Kidney (tissue), 14 donors: ENCODE data around the gene TUBAL3. TPM values are rescaled to one million over a fixed set of nuclear protein-coding genes. Genes with fewer than 3 reads are reported as not detected.

Source experiments
- DNase-seq, 5 donors: peaks; one replicate each; pipeline ENCODE4 v3.0.0-alpha.2; 2013 to 2020
- FAIRE-seq: peaks from 2 replicates; lab custom pipeline; 2012; peaks lifted over from hg19 to GRCh38; lab: Jason Lieb, UNC
- H3K27ac ChIP-seq, 2 donors: one replicate each; pipeline ENCODE4 v1.7.0; 2013; ENCODE audit warnings: low read depth in 2 of 2, low read length in 2 of 2, inconsistent platforms in 1 of 2
- H3K27me3 ChIP-seq: one replicate; pipeline ENCODE4 v1.7.1; 2013; ENCODE audit warnings: low read length, inconsistent platforms; ENCODE audit not compliant: control insufficient read depth, insufficient read depth
- H3K36me3 ChIP-seq, 3 donors: one replicate each; pipeline versions ENCODE4 v1.7.0 to v1.7.1; 2013; ENCODE audit warnings: low read length in 3 of 3, control low read depth in 1 of 3, inconsistent platforms in 1 of 3; ENCODE audit not compliant: insufficient read depth in 3 of 3, control insufficient read depth in 2 of 3
- H3K4me1 ChIP-seq, 3 donors: one replicate each; pipeline versions ENCODE4 v1.7.0 to v1.7.1; 2013; ENCODE audit warnings: low read length in 3 of 3, inconsistent platforms in 1 of 3, low read depth in 1 of 3; ENCODE audit not compliant: control insufficient read depth in 2 of 3, insufficient read depth in 2 of 3
- H3K4me3 ChIP-seq, 3 donors: one replicate each; pipeline versions ENCODE4 v1.7.0 to v1.8.1; 2013; ENCODE audit warnings: low read length in 3 of 3, control low read depth in 1 of 3, inconsistent platforms in 1 of 3
- H3K9ac ChIP-seq, 3 donors: one replicate each; pipeline versions ENCODE4 v1.7.0 to v1.7.1; 2013; ENCODE audit warnings: low read length in 3 of 3, control low read depth in 1 of 3, inconsistent platforms in 1 of 3
- H3K9me3 ChIP-seq, 3 donors: one replicate each; pipeline versions ENCODE4 v1.7.0 to v1.7.1; 2013; ENCODE audit warnings: low read length in 3 of 3, control low read depth in 1 of 3, inconsistent platforms in 1 of 3; ENCODE audit not compliant: control insufficient read depth in 2 of 3, insufficient read depth in 1 of 3
- intact Hi-C: fragments of 100-400 bp; cut with DNase I; formaldehyde crosslinking; loops from one replicate; pipeline ENCODE4 v1.11.1; 2022
- polyA plus RNA-seq: library from polyadenylated mRNA; stranded (reverse); fragments of 350-450 nt; fragmentation: Illumina TruSeq; extraction: RNeasy Lipid Tissue Mini Kit (QIAGEN cat#74804); gene quantifications from one replicate; pipeline ENCODE4 v1.2.3, GENCODE V29; 2014; ENCODE audit warnings: low read depth, low replicate concordance; ENCODE audit not compliant: insufficient read depth
- total RNA-seq: library from RNA; stranded (reverse); fragmentation: NEBNext Ultra II Directional; extraction: Animal tissue kit (Norgen Biotek cat#: 25700); gene quantifications from one replicate; pipeline ENCODE4 v1.2.1, GENCODE V29; 2021
- TF ChIP-seq, protein P1 (sequence below): IDR thresholded peaks from 3 replicates; pipeline ENCODE4 v1.5.1; 2012; ENCODE audit warnings: mild to moderate bottlenecking, moderate library complexity, borderline replicate concordance; ENCODE audit not compliant: insufficient read depth; ENCODE audit errors: extremely low read depth
- donor health status: control.
- donor health status: control.
- donor health status: control.
- donor health status: control.
- donor health status: control.
- donor health status: DM: yes; HTN: yes; CAD: no.
- donor health status: Normal renal cell carcinoma (clear cell type).

Gene TUBAL3
- total and polyA plus RNA-seq, 2 donors from 2014 or later, result 0.44 to 10.8 TPM

DNA sequence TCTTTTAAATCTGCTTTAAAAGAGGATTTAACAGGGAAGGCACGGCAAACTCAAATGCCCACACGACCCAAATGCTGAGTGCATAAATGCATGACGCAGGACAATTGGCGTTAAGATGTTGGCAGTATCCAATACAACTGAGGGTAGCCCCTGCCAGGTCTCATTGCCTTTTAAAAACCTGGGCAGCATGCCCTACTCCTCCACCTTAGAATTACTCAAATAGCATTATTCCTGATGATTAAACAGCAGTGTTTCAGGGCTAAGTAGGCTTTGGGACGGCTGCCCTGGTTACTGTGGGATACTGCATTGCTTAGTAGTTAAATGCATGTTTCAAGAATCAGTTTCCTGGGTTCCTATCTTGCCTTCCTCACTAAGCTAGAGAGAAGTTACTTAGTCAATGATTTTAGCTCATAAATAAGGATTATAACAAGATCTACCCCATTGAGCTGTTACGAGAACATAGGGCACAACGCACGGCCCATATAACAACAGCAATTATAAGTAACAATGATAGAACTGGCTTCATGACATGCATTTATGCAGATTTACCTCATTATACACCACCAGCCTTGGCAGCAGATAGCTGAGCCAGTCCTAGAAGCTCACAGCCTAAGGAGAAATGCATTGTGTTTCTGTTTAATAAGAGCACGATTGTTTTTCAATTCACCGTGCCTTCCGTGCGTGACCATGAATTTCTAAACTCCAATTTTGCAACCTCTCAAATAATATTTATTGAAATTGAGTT lies 7.9 kb downstream of the TUBAL3 start:
- DNase-seq (no peak), FAIRE-seq (no peak)
- Histone ChIP-seq H3K36me3 (no peaks in the 10 kb centered on the region), H3K27me3 (no peaks in the 10 kb centered on the region), H3K4me3 (no peak overlapping the region), H3K9me3 (no peaks in the 10 kb centered on the region), H3K27ac (no peak overlapping the region), H3K9ac (no peak overlapping the region), H3K4me1 (no peaks in the 10 kb centered on the region)
- intact Hi-C loops, result no loop called here
- TF ChIP-seq, protein P1, sequence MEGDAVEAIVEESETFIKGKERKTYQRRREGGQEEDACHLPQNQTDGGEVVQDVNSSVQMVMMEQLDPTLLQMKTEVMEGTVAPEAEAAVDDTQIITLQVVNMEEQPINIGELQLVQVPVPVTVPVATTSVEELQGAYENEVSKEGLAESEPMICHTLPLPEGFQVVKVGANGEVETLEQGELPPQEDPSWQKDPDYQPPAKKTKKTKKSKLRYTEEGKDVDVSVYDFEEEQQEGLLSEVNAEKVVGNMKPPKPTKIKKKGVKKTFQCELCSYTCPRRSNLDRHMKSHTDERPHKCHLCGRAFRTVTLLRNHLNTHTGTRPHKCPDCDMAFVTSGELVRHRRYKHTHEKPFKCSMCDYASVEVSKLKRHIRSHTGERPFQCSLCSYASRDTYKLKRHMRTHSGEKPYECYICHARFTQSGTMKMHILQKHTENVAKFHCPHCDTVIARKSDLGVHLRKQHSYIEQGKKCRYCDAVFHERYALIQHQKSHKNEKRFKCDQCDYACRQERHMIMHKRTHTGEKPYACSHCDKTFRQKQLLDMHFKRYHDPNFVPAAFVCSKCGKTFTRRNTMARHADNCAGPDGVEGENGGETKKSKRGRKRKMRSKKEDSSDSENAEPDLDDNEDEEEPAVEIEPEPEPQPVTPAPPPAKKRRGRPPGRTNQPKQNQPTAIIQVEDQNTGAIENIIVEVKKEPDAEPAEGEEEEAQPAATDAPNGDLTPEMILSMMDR, result no peak

DNA sequence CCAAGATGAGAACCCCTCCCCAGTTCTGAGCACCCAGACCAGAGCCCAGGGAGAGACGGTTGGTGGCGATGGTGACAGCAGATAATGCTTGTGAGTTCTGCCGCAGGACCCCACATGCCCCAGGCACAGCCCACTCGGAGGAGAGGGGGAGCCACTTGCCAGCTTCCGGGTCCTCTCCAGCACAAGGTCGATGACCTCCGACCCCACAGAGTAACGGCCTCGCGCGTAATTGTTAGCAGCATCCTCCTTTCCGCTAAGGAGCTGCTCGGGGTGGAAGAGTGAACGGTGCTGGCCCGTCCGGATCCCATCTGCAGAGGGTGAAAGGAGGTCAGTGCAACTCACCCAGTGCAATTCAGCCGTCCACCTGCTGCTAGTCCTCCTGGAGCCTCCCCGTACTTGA lies 9.5 kb downstream of the TUBAL3 start:
- intact Hi-C loops, result no loop called here
- H3K9ac ChIP-seq, result no peak overlapping the region
- H3K4me3 ChIP-seq, result no peak overlapping the region
- H3K9me3 ChIP-seq, result peaks cover 0 to 9% (median 0%) of the 10 kb centered on the region in 3 donors
- H3K36me3 ChIP-seq, result no peaks in the 10 kb centered on the region
- TF ChIP-seq, protein P1, result no peak
- H3K27me3 ChIP-seq, result no peaks in the 10 kb centered on the region
- H3K4me1 ChIP-seq, result no peaks in the 10 kb centered on the region
- FAIRE-seq (no peak), DNase-seq (no peak)
- H3K27ac ChIP-seq, result no peak overlapping the region

DNA sequence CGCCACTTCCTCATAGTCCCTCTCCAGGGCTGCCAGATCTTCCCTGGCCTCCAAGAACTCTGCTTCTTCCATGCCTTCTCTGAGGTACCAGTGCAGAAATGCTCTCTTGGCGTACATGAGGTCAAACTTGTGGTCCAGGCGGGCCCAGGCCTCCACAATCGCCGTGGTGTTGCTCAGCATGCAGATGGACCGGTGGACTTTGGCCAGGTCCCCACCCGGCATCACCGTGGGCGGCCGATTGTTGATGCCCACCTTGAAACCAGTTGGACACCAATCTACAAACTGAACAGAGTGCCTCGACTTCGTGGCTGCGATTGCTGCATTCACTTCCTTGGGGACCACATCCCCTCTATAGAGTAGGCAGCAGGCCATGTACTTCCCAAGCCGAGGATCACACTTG lies 11.1 kb downstream of the TUBAL3 start:
- H3K4me1 ChIP-seq, result no peaks in the 10 kb centered on the region
- no peak overlapping the region for H3K27ac ChIP-seq
- FAIRE-seq (no peak), DNase-seq (no peak)
- no peaks in the 10 kb centered on the region for H3K27me3 ChIP-seq
- no peaks in the 10 kb centered on the region for H3K36me3 ChIP-seq
- intact Hi-C loops, result no loop called here
- TF ChIP-seq, protein P1, result no peak
- H3K9me3 ChIP-seq, result peaks cover 0 to 10% (median 3%) of the 10 kb centered on the region in 3 donors
- no peak overlapping the region for H3K9ac ChIP-seq
- no peak overlapping the region for H3K4me3 ChIP-seq
